NCI-H524 treated with DMSO at 0.1 percent for 48 hours (cell line): ENCODE measurements around the gene SLIT3.

Experiments
- DNase-seq: peaks from one replicate; lab custom pipeline; 2025; lab: John Stamatoyannopoulos, UW

SLIT3 gene

GRCh38 chr5:168890816-168891812 lies 409.8 kb downstream of the SLIT3 start:
- no peak for DNase-seq

GRCh38 chr5:168889039-168889438 lies 411.9 kb downstream of the SLIT3 start:
- DNase-seq, result no peak

- no peak for DNase-seq
Measured at GRCh38 chr5:168887931-168888330, 413.0 kb downstream of the SLIT3 start.

- DNase-seq, result no peak
Measured at GRCh38 chr5:168886157-168886556, 414.8 kb downstream of the SLIT3 start.

- no peak for DNase-seq
Measured at GRCh38 chr5:168885324-168886120, 415.4 kb downstream of the SLIT3 start.

GRCh38 chr5:168883991-168884390 lies 416.9 kb downstream of the SLIT3 start:
- no peak for DNase-seq

GRCh38 chr5:168883281-168883741 lies 417.6 kb downstream of the SLIT3 start:
- no peak for DNase-seq

GRCh38 chr5:168882283-168882682 lies 418.7 kb downstream of the SLIT3 start:
- DNase-seq, result no peak

- peak; percentile 21 for DNase-seq
Measured at GRCh38 chr5:168881427-168882149, 419.4 kb downstream of the SLIT3 start.

GRCh38 chr5:168879929-168880328 lies 421.0 kb downstream of the SLIT3 start:
- no peak for DNase-seq

- no peak for DNase-seq
Measured at GRCh38 chr5:168879331-168879730, 421.6 kb downstream of the SLIT3 start.

GRCh38 chr5:168878135-168878745 lies 422.7 kb downstream of the SLIT3 start:
- no peak for DNase-seq

GRCh38 chr5:168877132-168877892 lies 423.6 kb downstream of the SLIT3 start:
- no peak for DNase-seq

GRCh38 chr5:168876419-168876818 lies 424.5 kb downstream of the SLIT3 start:
- no peak for DNase-seq

- no peak for DNase-seq
Measured at GRCh38 chr5:168875832-168876231, 425.1 kb downstream of the SLIT3 start.

GRCh38 chr5:168874713-168875380 lies 426.1 kb downstream of the SLIT3 start:
- DNase-seq, result no peak

GRCh38 chr5:168872246-168872645 lies 428.7 kb downstream of the SLIT3 start:
- no peak for DNase-seq

GRCh38 chr5:168870910-168871309 lies 430.0 kb downstream of the SLIT3 start:
- no peak for DNase-seq

GRCh38 chr5:168869615-168870227 lies 431.2 kb downstream of the SLIT3 start:
- no peak for DNase-seq

GRCh38 chr5:168867241-168867640 lies 433.7 kb downstream of the SLIT3 start:
- DNase-seq, result no peak
